Breast epithelium (tissue), 4 donors: ENCODE measurements around the gene FRMD4A. TPM values are rescaled to one million over a fixed set of nuclear protein-coding genes. Genes with fewer than 3 reads are reported as not detected.

ENCODE experiments used
- DNase-seq, 2 donors: peaks; one replicate each; pipeline ENCODE4 v3.0.0-alpha.2; 2019; ENCODE audit warnings: low spot score in 2 of 2
- H3K27ac ChIP-seq, 2 donors: fragments of 200-600 bp; sonication (generic) in 1 of 2; one replicate each; pipeline ENCODE4 v1.5.1; 2016 to 2019; ENCODE audit warnings: mild to moderate bottlenecking in 1 of 2
- H3K27me3 ChIP-seq, 2 donors: fragments of 200-600 bp; sonication (generic) in 1 of 2; one replicate each; pipeline versions ENCODE4 v1.5.1 to v1.6.0; 2017 to 2019; ENCODE audit warnings: control low read depth in 1 of 2, mild to moderate bottlenecking in 1 of 2
- H3K36me3 ChIP-seq: fragments of 200-600 bp; one replicate; pipeline ENCODE4 v1.5.1; 2019
- H3K4me1 ChIP-seq, 2 donors: fragments of 200-600 bp; sonication (generic); one replicate each; pipeline ENCODE4 v1.5.1; 2016 to 2019; ENCODE audit warnings: control low read depth in 1 of 2
- H3K4me3 ChIP-seq, 3 donors: fragments of 200-600 bp; sonication (generic); 1 replicate in 2 of 3; 2 replicates in 1 of 3; pipeline ENCODE4 v1.5.1; 2016 to 2019; ENCODE audit warnings: mild to moderate bottlenecking in 3 of 3, moderate library complexity in 2 of 3
- H3K9me3 ChIP-seq, 2 donors: fragments of 200-600 bp; sonication (generic) in 1 of 2; one replicate each; pipeline ENCODE4 v1.5.1; 2016 to 2019; ENCODE audit warnings: control low read depth in 1 of 2
- CTCF ChIP-seq, 3 donors: fragments of 450-650 bp; IDR thresholded peaks; one replicate each; pipeline ENCODE4 v1.5.1; 2016 to 2017; ENCODE audit warnings: antibody characterized with exemption in 3 of 3, mild to moderate bottlenecking in 3 of 3, moderate library complexity in 3 of 3
- POLR2A ChIP-seq: fragments of 450-650 bp; IDR thresholded peaks from one replicate; pipeline ENCODE4 v1.6.1; 2016; ENCODE audit warnings: antibody characterized with exemption, mild to moderate bottlenecking, moderate library complexity
- POLR2AphosphoS5 ChIP-seq, 3 donors: sonication (generic); formaldehyde crosslinking; IDR thresholded peaks; one replicate each; pipeline ENCODE4 v1.6.1; 2017; ENCODE audit warnings: antibody characterized with exemption in 3 of 3
- intact Hi-C: fragments of 100-400 bp; cut with DNase I; formaldehyde crosslinking; loops from one replicate; pipeline ENCODE4 v1.15.1; 2023; ENCODE audit warnings: low total_unique reads
- total RNA-seq, 3 donors: library from RNA; depleted of rRNA; stranded (reverse); fragments of >200 nt; gene quantifications; one replicate each; pipeline ENCODE4 v1.1.0, GENCODE V29; 2016

Gene FRMD4A
- total RNA-seq, 3 donors from 2014 or later, result 27.5 to 107 (median 34.4) TPM

- no peaks in the 10 kb centered on the region for H3K36me3 ChIP-seq
- H3K27me3 ChIP-seq, result no peaks in the 10 kb centered on the region
- no peak for DNase-seq
- H3K27ac ChIP-seq, result no peak overlapping the region
- intact Hi-C loops, result no loop called here
- no peaks in the 10 kb centered on the region for H3K4me1 ChIP-seq
- no peak overlapping the region for H3K4me3 ChIP-seq
- peaks cover 0 to 12% of the 10 kb centered on the region in 2 donors for H3K9me3 ChIP-seq
- no peak for TF ChIP-seq CTCF (IDR thresholded peaks at IDR 0.05)
These were observed 264.6 kb downstream of the FRMD4A start for GRCh38 chr10:14066106-14066505.

DNA sequence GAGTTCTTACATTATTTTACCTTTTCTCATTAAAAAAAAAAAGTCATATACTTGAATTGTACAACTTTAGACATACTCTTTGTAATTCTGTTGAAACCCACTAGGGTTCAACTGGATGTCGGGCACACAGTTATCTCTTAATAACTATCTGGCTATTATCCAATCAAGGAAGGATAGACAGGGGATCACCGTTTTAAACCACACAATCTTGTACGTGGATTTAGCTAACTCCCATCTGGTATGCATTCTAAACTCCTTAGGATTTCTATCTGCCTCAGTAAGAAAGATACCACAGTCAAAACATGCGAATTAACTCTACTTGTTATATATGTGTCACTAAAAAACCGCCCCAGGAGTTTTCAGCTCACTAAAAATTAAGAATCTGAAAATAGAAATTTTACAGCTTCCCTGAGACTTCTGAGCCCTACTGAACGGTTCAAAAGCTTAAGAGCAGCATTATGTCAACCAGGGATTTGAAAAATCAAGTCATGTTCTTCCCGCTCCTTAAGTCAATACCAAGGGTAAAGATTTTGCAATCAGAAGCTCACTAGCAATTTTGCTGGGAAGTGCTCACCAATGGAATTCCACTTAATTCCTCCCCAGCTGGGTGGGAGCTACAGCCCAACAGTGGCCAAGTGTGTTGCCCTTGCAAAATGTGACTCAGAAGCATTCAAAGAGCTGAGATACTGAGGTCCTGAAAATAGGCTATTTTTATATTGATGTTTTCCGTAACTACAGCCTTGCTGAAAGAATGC, 267.0 kb downstream of the FRMD4A start:
- Histone ChIP-seq H3K9me3 (peaks cover 0 to 12% of the 10 kb centered on the region in 2 donors), H3K36me3 (no peaks in the 10 kb centered on the region), H3K4me1 (no peaks in the 10 kb centered on the region), H3K27ac (no peak overlapping the region), H3K4me3 (no peak overlapping the region), H3K27me3 (no peaks in the 10 kb centered on the region)
- DNase-seq, result no peak
- intact Hi-C loops, result no loop called here
- TF ChIP-seq CTCF (IDR thresholded peaks at IDR 0.05), result no peak
- no peak for TF ChIP-seq POLR2AphosphoS5 (IDR thresholded peaks at IDR 0.05)
- TF ChIP-seq POLR2A, result no peak

DNA sequence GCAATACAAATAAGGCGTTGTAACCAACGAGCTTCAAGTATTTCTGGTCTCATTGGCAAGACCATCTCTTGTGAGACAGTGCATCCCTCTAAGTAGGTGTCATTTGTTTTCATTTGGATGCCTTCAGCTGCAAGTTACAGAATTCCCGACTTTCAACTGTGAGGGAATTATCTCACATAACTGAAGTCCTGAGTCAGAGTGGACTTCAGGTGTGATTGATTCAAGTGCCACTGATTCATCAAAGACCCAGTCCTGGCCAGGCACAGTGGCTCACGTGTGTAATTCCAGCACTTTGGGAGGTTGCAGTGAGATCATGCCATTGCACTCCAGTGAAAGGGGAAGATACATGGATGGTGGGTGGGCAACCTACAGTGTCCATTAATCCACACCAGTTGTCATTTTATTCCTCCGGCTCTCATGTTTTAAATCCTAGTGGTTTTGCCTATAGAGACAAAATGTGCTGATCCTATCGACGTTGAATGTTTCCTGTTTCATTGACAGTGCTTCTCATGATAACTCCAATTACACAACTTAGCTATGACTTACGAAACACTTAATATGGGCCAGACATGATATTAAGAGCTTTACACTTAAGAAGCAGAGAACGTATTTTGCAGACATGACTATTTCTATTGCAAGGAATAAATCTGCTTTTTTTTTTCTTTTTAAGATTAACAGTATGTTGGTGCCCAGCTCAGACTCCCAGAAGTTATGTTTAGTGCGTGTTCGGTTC, 268.0 kb downstream of the FRMD4A start:
- TF ChIP-seq CTCF (IDR thresholded peaks at IDR 0.05) (no peak), POLR2AphosphoS5 (IDR thresholded peaks at IDR 0.05) (no peak), POLR2A (no peak)
- Histone ChIP-seq H3K4me1 (no peaks in the 10 kb centered on the region), H3K27me3 (no peaks in the 10 kb centered on the region), H3K9me3 (peaks cover 0 to 8% of the 10 kb centered on the region in 2 donors), H3K27ac (no peak overlapping the region), H3K4me3 (no peak overlapping the region), H3K36me3 (no peaks in the 10 kb centered on the region)
- intact Hi-C loops, result no loop called here
- DNase-seq, result no peak

GRCh38 chr10:14060320-14061070, 270.2 kb downstream of the FRMD4A start:
- Histone ChIP-seq H3K27me3 (no peaks in the 10 kb centered on the region), H3K27ac (no peak overlapping the region), H3K9me3 (no peaks in the 10 kb centered on the region), H3K4me1 (no peaks in the 10 kb centered on the region), H3K4me3 (no peak overlapping the region), H3K36me3 (no peaks in the 10 kb centered on the region)
- no peak for DNase-seq
- TF ChIP-seq POLR2A (no peak), CTCF (IDR thresholded peaks at IDR 0.05) (no peak), POLR2AphosphoS5 (IDR thresholded peaks at IDR 0.05) (no peak)
- intact Hi-C loops, result no loop called here
